ENCODE results near the gene BEND6.

GRCh38 chr6:57044568-57044967, 89.7 kb downstream of the BEND6 start:
- TF ChIP-seq CTCF (CRISPR knock-in tag; IDR thresholded peaks at IDR 0.05) (no peak), FOXK2 (IDR thresholded peaks at IDR 0.05) (no peak), ZNF773 (CRISPR knock-in tag; IDR thresholded peaks at IDR 0.05; ENCODE audit: borderline replicate concordance) (no peak), BRF2 (CRISPR knock-in tag; IDR thresholded peaks at IDR 0.05) (no peak), EP300 (IDR thresholded peaks at IDR 0.05; ENCODE audit: low read depth in 2 of 2, low read length in 2 of 2) (no peak), EP300 (CRISPR knock-in tag; IDR thresholded peaks at IDR 0.05; ENCODE audit: borderline replicate concordance) (no peak), ZNF776 (CRISPR knock-in tag; IDR thresholded peaks at IDR 0.05) (no peak), AFF4 (CRISPR knock-in tag; IDR thresholded peaks at IDR 0.05) (no peak), RELA (CRISPR knock-in tag; IDR thresholded peaks at IDR 0.05) (no peak), FOXJ3 (CRISPR knock-in tag; IDR thresholded peaks at IDR 0.05; ENCODE audit: borderline replicate concordance) (no peak), ZZZ3 (CRISPR knock-in tag; IDR thresholded peaks at IDR 0.05; ENCODE audit: borderline replicate concordance) (no peak), ZFYVE20 (CRISPR knock-in tag; IDR thresholded peaks at IDR 0.05; ENCODE audit: borderline replicate concordance, low read depth) (no peak)
